Measurements from ENCODE around the gene GPX4. TPM values are rescaled to one million over a fixed set of nuclear protein-coding genes. Genes with fewer than 3 reads are reported as not detected.

Gene GPX4
- total and polyA plus RNA-seq, 7 donors: 269 to 662 (median 398) TPM

- no peaks in the 10 kb centered on the region for H3K27me3 ChIP-seq
- H3K27ac ChIP-seq: peak overlapping the region; percentile 62 to 86 (median 72)
- intact Hi-C loops (cut with DNase I): no loop called here
- DNase-seq: no peak
- TF ChIP-seq EP300 (IDR thresholded peaks at IDR 0.05): no peak
- no peak for TF ChIP-seq CTCF (IDR thresholded peaks at IDR 0.05)
- TF ChIP-seq POLR2A (IDR thresholded peaks at IDR 0.05): no peak
- TF ChIP-seq POLR2AphosphoS5 (IDR thresholded peaks at IDR 0.05): no peak
- H3K4me1 ChIP-seq: peaks cover 0 to 30% (median 29%) of the 10 kb centered on the region in 4 donors
- H3K36me3 ChIP-seq: peaks cover 0 to 50% (median 15%) of the 10 kb centered on the region in 4 donors
- 95 to 96% methylated on average over 58 of the region's 58 CpGs for WGBS, 2 donors
- H3K9me3 ChIP-seq: no peaks in the 10 kb centered on the region
- peak overlapping the region in 1 of 4 donors; percentile 13 for H3K4me3 ChIP-seq
Measured at GRCh38 chr19:1153891-1154730, 50.3 kb downstream of the GPX4 start.

GRCh38 chr19:1154731-1155351 lies 51.0 kb downstream of the GPX4 start:
- 19 to 56% methylated on average over 32 of the region's 32 CpGs for WGBS, 2 donors
- H3K36me3 ChIP-seq: peaks cover 0 to 45% (median 13%) of the 10 kb centered on the region in 4 donors

GRCh38 chr19:1155352-1156304 lies 51.8 kb downstream of the GPX4 start:
- Histone ChIP-seq H3K27ac (peak overlapping the region; percentile 62 to 86 (median 72)), H3K36me3 (peaks cover 0 to 42% (median 13%) of the 10 kb centered on the region in 4 donors), H3K9me3 (no peaks in the 10 kb centered on the region), H3K27me3 (no peaks in the 10 kb centered on the region), H3K4me1 (peaks cover 0 to 30% (median 26%) of the 10 kb centered on the region in 4 donors), H3K4me3 (peak overlapping the region in 2 of 4 donors; percentile 10 to 23)
- WGBS, 2 donors: 66 to 81% methylated on average over 29 of the region's 29 CpGs
- no peak for DNase-seq
- intact Hi-C loops (cut with DNase I): no loop called here
- TF ChIP-seq POLR2A (IDR thresholded peaks at IDR 0.05): no peak

More at GRCh38 chr19:1154731-1155351, 51.0 kb downstream of the GPX4 start:
- peak; percentile 96 for DNase-seq
- Histone ChIP-seq H3K9me3 (no peaks in the 10 kb centered on the region), H3K27ac (peak overlapping the region; percentile 62 to 86 (median 72)), H3K27me3 (no peaks in the 10 kb centered on the region), H3K4me3 (peak overlapping the region in 2 of 4 donors; percentile 13 to 23), H3K4me1 (peaks cover 0 to 30% (median 26%) of the 10 kb centered on the region in 4 donors)
- intact Hi-C loops (cut with DNase I): no loop called here
- TF ChIP-seq POLR2AphosphoS5 (IDR thresholded peaks at IDR 0.05) (peak; percentile 60 to 88 (median 75)), CTCF (IDR thresholded peaks at IDR 0.05) (no peak), EP300 (IDR thresholded peaks at IDR 0.05) (peak in 3 of 4 donors; percentile 66 to 91 (median 69)), POLR2A (IDR thresholded peaks at IDR 0.05) (no peak)

Other genes with a start within 250 kb of the GPX4 start
- 100 to 1,000 TPM; 131 to 830 (median 457) TPM for gene CFD, start 244.3 kb upstream of the GPX4 start, total RNA-seq
- 100 to 1,000 TPM in 2 of 3 donors, 10 to 100 TPM in 1; 29.1 to 329 (median 101) TPM for gene CFD, start 244.3 kb upstream of the GPX4 start, polyA plus RNA-seq
- 10 to 100 TPM; 22.4 to 33.2 (median 25.6) TPM for gene MED16, start 210.8 kb upstream of the GPX4 start, total RNA-seq
- 10 to 100 TPM; 36.1 to 62.5 (median 51.7) TPM for gene MED16, start 210.8 kb upstream of the GPX4 start, polyA plus RNA-seq
- not detected for gene RNU6-9, start 210.5 kb upstream of the GPX4 start, total RNA-seq
- not detected for gene RNU6-9, start 210.5 kb upstream of the GPX4 start, polyA plus RNA-seq
- 10 to 100 TPM; 21.4 to 37.2 (median 27.7) TPM for gene R3HDM4, start 190.8 kb upstream of the GPX4 start, total RNA-seq
- gene R3HDM4, start 190.8 kb upstream of the GPX4 start, polyA plus RNA-seq: 10 to 100 TPM; 30.5 to 85.3 (median 33.0) TPM
- gene KISS1R, start 186.7 kb upstream of the GPX4 start, total RNA-seq: not detected
- gene KISS1R, start 186.7 kb upstream of the GPX4 start, polyA plus RNA-seq: under 1 TPM in 1 of 3 donors, not detected in 2; 0.13 TPM
- 10 to 100 TPM in 1 of 4 donors, 1 to 10 TPM in 3; 3.1 to 11.6 (median 4.3) TPM for gene ARID3A, start 178.0 kb upstream of the GPX4 start, total RNA-seq
- 1 to 10 TPM; 1.4 to 6.0 (median 1.8) TPM for gene ARID3A, start 178.0 kb upstream of the GPX4 start, polyA plus RNA-seq
- 10 to 100 TPM; 14.3 to 33.1 (median 30.4) TPM for gene WDR18, start 119.6 kb upstream of the GPX4 start, total RNA-seq
- 10 to 100 TPM; 22.4 to 65.8 (median 43.8) TPM for gene WDR18, start 119.6 kb upstream of the GPX4 start, polyA plus RNA-seq
- gene GRIN3B, start 103.6 kb upstream of the GPX4 start, total RNA-seq: under 1 TPM in 1 of 4 donors, not detected in 3; 0.14 TPM
- gene GRIN3B, start 103.6 kb upstream of the GPX4 start, polyA plus RNA-seq: under 1 TPM in 1 of 3 donors, not detected in 2; 0.04 TPM
- 100 to 1,000 TPM in 2 of 4 donors, 10 to 100 TPM in 2; 85.6 to 174 (median 126) TPM for gene TMEM259, start 82.9 kb upstream of the GPX4 start, total RNA-seq
- gene TMEM259, start 82.9 kb upstream of the GPX4 start, polyA plus RNA-seq: 100 to 1,000 TPM in 1 of 3 donors, 10 to 100 TPM in 2; 19.2 to 232 (median 25.9) TPM
- not detected for gene RNU6-2, start 82.5 kb upstream of the GPX4 start, total RNA-seq
- gene RNU6-2, start 82.5 kb upstream of the GPX4 start, polyA plus RNA-seq: not detected
- gene CNN2, start 77.4 kb upstream of the GPX4 start, total RNA-seq: 10 to 100 TPM; 25.5 to 59.0 (median 36.3) TPM
- gene CNN2, start 77.4 kb upstream of the GPX4 start, polyA plus RNA-seq: 100 to 1,000 TPM in 1 of 3 donors, 10 to 100 TPM in 2; 48.0 to 115 (median 53.9) TPM
- gene ABCA7, start 63.9 kb upstream of the GPX4 start, total RNA-seq: 10 to 100 TPM in 2 of 4 donors, 1 to 10 TPM in 2; 3.8 to 20.5 (median 10.9) TPM
- gene ABCA7, start 63.9 kb upstream of the GPX4 start, polyA plus RNA-seq: 10 to 100 TPM in 1 of 3 donors, 1 to 10 TPM in 2; 1.8 to 25.1 (median 9.9) TPM
- 10 to 100 TPM; 12.8 to 21.6 (median 18.2) TPM for gene ARHGAP45, start 36.8 kb upstream of the GPX4 start, total RNA-seq
- gene ARHGAP45, start 36.8 kb upstream of the GPX4 start, polyA plus RNA-seq: 100 to 1,000 TPM in 1 of 3 donors, 10 to 100 TPM in 2; 38.6 to 103 (median 39.0) TPM
- 100 to 1,000 TPM in 2 of 4 donors, 10 to 100 TPM in 2; 82.0 to 203 (median 104) TPM for gene POLR2E, start 8.6 kb upstream of the GPX4 start, total RNA-seq
- 100 to 1,000 TPM; 124 to 175 (median 133) TPM for gene POLR2E, start 8.6 kb upstream of the GPX4 start, polyA plus RNA-seq
- gene SBNO2, start 70.3 kb downstream of the GPX4 start, total RNA-seq: 10 to 100 TPM in 3 of 4 donors, 1 to 10 TPM in 1; 6.8 to 91.9 (median 14.7) TPM
- gene SBNO2, start 70.3 kb downstream of the GPX4 start, polyA plus RNA-seq: 10 to 100 TPM; 11.4 to 75.0 (median 14.8) TPM
- 10 to 100 TPM; 36.4 to 51.0 (median 42.7) TPM for gene STK11, start 101.8 kb downstream of the GPX4 start, total RNA-seq
- 10 to 100 TPM; 31.2 to 86.5 (median 41.8) TPM for gene STK11, start 101.8 kb downstream of the GPX4 start, polyA plus RNA-seq
- gene CBARP, start 134.0 kb downstream of the GPX4 start, total RNA-seq: under 1 TPM in 3 of 4 donors, not detected in 1; 0.36 to 0.82 (median 0.81) TPM
- gene CBARP, start 134.0 kb downstream of the GPX4 start, polyA plus RNA-seq: under 1 TPM in 1 of 3 donors, not detected in 2; 0.36 TPM
- gene ATP5F1D, start 137.8 kb downstream of the GPX4 start, total RNA-seq: 100 to 1,000 TPM in 3 of 4 donors, 10 to 100 TPM in 1; 74.7 to 112 (median 104) TPM
- 100 to 1,000 TPM; 294 to 390 (median 352) TPM for gene ATP5F1D, start 137.8 kb downstream of the GPX4 start, polyA plus RNA-seq
- 10 to 100 TPM; 14.6 to 70.3 (median 15.4) TPM for gene MIDN, start 144.6 kb downstream of the GPX4 start, total RNA-seq
- gene MIDN, start 144.6 kb downstream of the GPX4 start, polyA plus RNA-seq: 10 to 100 TPM; 42.1 to 87.0 (median 57.7) TPM
- 1,000 to 10,000 TPM in 1 of 4 donors, 100 to 1,000 TPM in 3; 602 to 1,004 (median 791) TPM for gene CIRBP, start 165.3 kb downstream of the GPX4 start, total RNA-seq
- gene CIRBP, start 165.3 kb downstream of the GPX4 start, polyA plus RNA-seq: 100 to 1,000 TPM; 129 to 455 (median 265) TPM
- gene FAM174C, start 171.5 kb downstream of the GPX4 start, total RNA-seq: 10 to 100 TPM; 24.7 to 49.3 (median 29.8) TPM
- gene FAM174C, start 171.5 kb downstream of the GPX4 start, polyA plus RNA-seq: 10 to 100 TPM; 37.0 to 87.8 (median 60.1) TPM
- gene EFNA2, start 181.9 kb downstream of the GPX4 start, total RNA-seq: not detected
- 10 to 100 TPM; 23.4 to 40.6 (median 25.2) TPM for gene EFNA2, start 181.9 kb downstream of the GPX4 start, polyA plus RNA-seq